Nephron progenitor cell (in vitro differentiated cells): ENCODE data around the gene MIR17HG.

Experiments used
- DNase-seq: peaks from one replicate; pipeline ENCODE4 v3.0.0; 2021
- H3K27ac Mint-ChIP-seq: 2 replicates; pipeline ENCODE4 v1.8.0; 2021; ENCODE audit warnings: mild to moderate bottlenecking, moderate library complexity, mixed read lengths
- H3K27me3 Mint-ChIP-seq: 2 replicates; pipeline ENCODE4 v1.8.0; 2021; ENCODE audit warnings: mild to moderate bottlenecking, low read depth, mixed read lengths; ENCODE audit not compliant: poor library complexity
- H3K36me3 Mint-ChIP-seq: 2 replicates; pipeline ENCODE4 v1.8.0; 2021; ENCODE audit warnings: low read depth, mixed read lengths
- H3K4me1 Mint-ChIP-seq: 2 replicates; pipeline ENCODE4 v1.8.0; 2021; ENCODE audit warnings: mixed read lengths
- H3K4me3 Mint-ChIP-seq: 2 replicates; pipeline ENCODE4 v1.8.0; 2021; ENCODE audit warnings: mild to moderate bottlenecking, moderate library complexity, mixed read lengths
- H3K9me3 Mint-ChIP-seq: 2 replicates; pipeline ENCODE4 v1.8.0; 2021; ENCODE audit warnings: mild to moderate bottlenecking, moderate library complexity, mixed read lengths
- CTCF ChIP-seq: fragments of 200-600 bp; sonication (generic); IDR thresholded peaks from 2 replicates; pipeline ENCODE4 v1.5.0; 2021; ENCODE audit warnings: antibody characterized with exemption

Gene MIR17HG

GRCh38 chr13:91375116-91375729 is 27.7 kb downstream of the MIR17HG start:
- TF ChIP-seq CTCF: peak; percentile 45
- Mint-ChIP-seq H3K36me3 (no peaks in the 10 kb centered on the region), H3K4me3 (no peak overlapping the region), H3K27ac (no peak overlapping the region), H3K27me3 (no peaks in the 10 kb centered on the region), H3K9me3 (no peaks in the 10 kb centered on the region), H3K4me1 (peaks cover 5% of the 10 kb centered on the region)
- peak; percentile 6 for DNase-seq

GRCh38 chr13:91381371-91381770 is 33.9 kb downstream of the MIR17HG start:
- H3K4me1 Mint-ChIP-seq: no peaks in the 10 kb centered on the region
- H3K9me3 Mint-ChIP-seq: no peaks in the 10 kb centered on the region
- no peak for DNase-seq
- no peak overlapping the region for H3K4me3 Mint-ChIP-seq
- TF ChIP-seq CTCF: peak; percentile 49
- H3K27me3 Mint-ChIP-seq: peaks cover 5% of the 10 kb centered on the region
- no peaks in the 10 kb centered on the region for H3K36me3 Mint-ChIP-seq
- no peak overlapping the region for H3K27ac Mint-ChIP-seq

GRCh38 chr13:91383836-91384235 is 36.3 kb downstream of the MIR17HG start:
- DNase-seq: no peak
- H3K27ac Mint-ChIP-seq: no peak overlapping the region
- no peak overlapping the region for H3K4me3 Mint-ChIP-seq
- no peak for TF ChIP-seq CTCF
- no peaks in the 10 kb centered on the region for H3K4me1 Mint-ChIP-seq
- no peaks in the 10 kb centered on the region for H3K9me3 Mint-ChIP-seq
- H3K27me3 Mint-ChIP-seq: peaks cover 5% of the 10 kb centered on the region
- no peaks in the 10 kb centered on the region for H3K36me3 Mint-ChIP-seq

GRCh38 chr13:91384896-91385295 is 37.4 kb downstream of the MIR17HG start:
- no peak overlapping the region for H3K27ac Mint-ChIP-seq
- H3K27me3 Mint-ChIP-seq: peaks cover 5% of the 10 kb centered on the region
- DNase-seq: no peak
- no peaks in the 10 kb centered on the region for H3K4me1 Mint-ChIP-seq
- no peak for TF ChIP-seq CTCF
- H3K9me3 Mint-ChIP-seq: no peaks in the 10 kb centered on the region
- H3K36me3 Mint-ChIP-seq: no peaks in the 10 kb centered on the region
- no peak overlapping the region for H3K4me3 Mint-ChIP-seq

- DNase-seq: no peak
- TF ChIP-seq CTCF: no peak
- Mint-ChIP-seq H3K36me3 (no peaks in the 10 kb centered on the region), H3K27me3 (peaks cover 10% of the 10 kb centered on the region), H3K9me3 (no peaks in the 10 kb centered on the region), H3K27ac (no peak overlapping the region), H3K4me3 (no peak overlapping the region), H3K4me1 (no peaks in the 10 kb centered on the region)
These were observed 41.7 kb downstream of the MIR17HG start for GRCh38 chr13:91389186-91389585.

GRCh38 chr13:91397595-91397994 is 50.1 kb downstream of the MIR17HG start:
- no peaks in the 10 kb centered on the region for H3K9me3 Mint-ChIP-seq
- no peak overlapping the region for H3K27ac Mint-ChIP-seq
- no peak overlapping the region for H3K4me3 Mint-ChIP-seq
- no peak for DNase-seq
- TF ChIP-seq CTCF: no peak
- H3K36me3 Mint-ChIP-seq: no peaks in the 10 kb centered on the region
- H3K4me1 Mint-ChIP-seq: peaks cover 31% of the 10 kb centered on the region
- H3K27me3 Mint-ChIP-seq: peaks cover 81% of the 10 kb centered on the region
